BJ (cell line): ENCODE data around the gene DLG2. TPM values are rescaled to one million over a fixed set of nuclear protein-coding genes. Genes with fewer than 3 reads are reported as not detected.

ENCODE experiments used
- CTCF ChIA-PET: fragments of 350-600 bp; formaldehyde crosslinking; extraction: SDS; loops from one replicate; lab custom pipeline; 2021; ENCODE audit warnings: antibody characterized with exemption, inconsistent platforms; lab: Yijun Ruan, JAX
- POLR2A ChIA-PET: fragments of 300-600 bp; sonication (Branson Sonifier 250); formaldehyde crosslinking; extraction: SDS; loops from one replicate; lab custom pipeline; 2021; ENCODE audit warnings: antibody characterized with exemption; lab: Charles Lee
- DNase-seq: peaks from one replicate; pipeline ENCODE4 v3.0.0-alpha.2; 2011; ENCODE audit warnings: low read depth
- H3K27me3 ChIP-seq: 2 replicates; pipeline ENCODE4 v1.6.0; 2011; ENCODE audit warnings: low read length; ENCODE audit not compliant: control insufficient read depth, insufficient read depth
- H3K36me3 ChIP-seq: 2 replicates; pipeline ENCODE4 v1.5.1; 2011; ENCODE audit warnings: low read length; ENCODE audit not compliant: control insufficient read depth, insufficient read depth
- H3K4me3 ChIP-seq: 2 replicates; pipeline ENCODE4 v1.5.1; 2011; ENCODE audit warnings: low read depth, mild to moderate bottlenecking, control low read depth, low read length
- polyA plus RNA-seq: library from polyadenylated mRNA; depleted of rRNA; stranded (reverse); fragments of >200 nt; gene quantifications from 2 replicates; pipeline ENCODE4 v1.2.3, GENCODE V29; 2011
- TF ChIP-seq, protein P1 (sequence below): IDR thresholded peaks from 2 replicates; pipeline ENCODE4 v1.5.1; 2011; ENCODE audit warnings: low read depth, mild to moderate bottlenecking, control low read depth, inconsistent platforms, low read length, moderate library complexity; ENCODE audit not compliant: insufficient read depth

Gene DLG2
- polyA plus RNA-seq, 1 experiment = 0.28 TPM

- Histone ChIP-seq H3K4me3 (no peak overlapping the region), H3K36me3 (no peaks in the 10 kb centered on the region), H3K27me3 (no peaks in the 10 kb centered on the region)
- POLR2A ChIA-PET = no interaction called here
- TF ChIP-seq, protein P1, sequence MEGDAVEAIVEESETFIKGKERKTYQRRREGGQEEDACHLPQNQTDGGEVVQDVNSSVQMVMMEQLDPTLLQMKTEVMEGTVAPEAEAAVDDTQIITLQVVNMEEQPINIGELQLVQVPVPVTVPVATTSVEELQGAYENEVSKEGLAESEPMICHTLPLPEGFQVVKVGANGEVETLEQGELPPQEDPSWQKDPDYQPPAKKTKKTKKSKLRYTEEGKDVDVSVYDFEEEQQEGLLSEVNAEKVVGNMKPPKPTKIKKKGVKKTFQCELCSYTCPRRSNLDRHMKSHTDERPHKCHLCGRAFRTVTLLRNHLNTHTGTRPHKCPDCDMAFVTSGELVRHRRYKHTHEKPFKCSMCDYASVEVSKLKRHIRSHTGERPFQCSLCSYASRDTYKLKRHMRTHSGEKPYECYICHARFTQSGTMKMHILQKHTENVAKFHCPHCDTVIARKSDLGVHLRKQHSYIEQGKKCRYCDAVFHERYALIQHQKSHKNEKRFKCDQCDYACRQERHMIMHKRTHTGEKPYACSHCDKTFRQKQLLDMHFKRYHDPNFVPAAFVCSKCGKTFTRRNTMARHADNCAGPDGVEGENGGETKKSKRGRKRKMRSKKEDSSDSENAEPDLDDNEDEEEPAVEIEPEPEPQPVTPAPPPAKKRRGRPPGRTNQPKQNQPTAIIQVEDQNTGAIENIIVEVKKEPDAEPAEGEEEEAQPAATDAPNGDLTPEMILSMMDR = no peak
- DNase-seq = no peak
- CTCF ChIA-PET = no interaction called here
These were observed 1648.2 kb downstream of the DLG2 start for GRCh38 chr11:83978942-83979341.

DNA sequence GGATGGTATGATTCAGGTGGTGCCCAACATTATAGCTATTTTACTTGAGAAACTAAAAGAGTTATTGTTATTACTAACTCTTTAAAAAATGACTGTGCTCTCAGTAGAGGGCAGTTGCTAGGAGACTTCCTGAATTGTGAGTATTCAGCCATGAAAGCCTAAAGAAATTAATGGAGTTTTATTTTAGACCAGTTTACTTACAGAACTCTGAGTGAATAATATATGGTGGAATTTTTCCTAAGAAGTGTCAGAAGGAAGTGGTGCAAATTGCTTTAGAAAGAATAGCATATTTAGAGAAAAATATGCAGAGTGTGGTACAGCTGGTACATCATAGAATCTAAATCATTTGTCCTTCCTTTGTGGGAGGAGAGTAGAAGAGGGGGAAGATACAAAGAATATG, 1651.1 kb downstream of the DLG2 start:
- POLR2A ChIA-PET = no interaction called here
- Histone ChIP-seq H3K36me3 (no peaks in the 10 kb centered on the region), H3K27me3 (no peaks in the 10 kb centered on the region), H3K4me3 (no peak overlapping the region)
- CTCF ChIA-PET = no interaction called here
- TF ChIP-seq, protein P1 = no peak
- DNase-seq = no peak

GRCh38 chr11:83972536-83972935, 1654.6 kb downstream of the DLG2 start:
- CTCF ChIA-PET = no interaction called here
- Histone ChIP-seq H3K27me3 (no peaks in the 10 kb centered on the region), H3K36me3 (no peaks in the 10 kb centered on the region), H3K4me3 (no peak overlapping the region)
- POLR2A ChIA-PET = no interaction called here
- DNase-seq = no peak
- TF ChIP-seq, protein P1 = no peak

DNA sequence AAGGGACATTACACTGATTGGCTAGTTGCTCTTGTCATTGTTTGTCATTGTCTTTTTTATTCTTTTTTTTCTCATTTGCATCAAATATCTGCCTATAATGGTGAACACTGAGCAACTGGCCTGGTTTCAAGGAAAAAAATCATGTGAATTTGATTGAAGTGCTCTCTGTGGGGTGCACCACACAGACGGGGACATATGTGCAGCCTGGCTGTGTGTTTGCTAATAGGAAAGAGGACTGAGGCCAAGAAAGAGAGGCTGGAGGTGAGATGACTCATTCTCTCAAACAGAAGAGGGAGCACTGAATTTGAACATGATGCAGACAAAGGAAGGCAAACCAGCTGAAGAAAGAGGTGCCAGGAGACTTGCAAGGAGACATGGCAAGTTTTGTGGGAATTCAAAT, 1656.1 kb downstream of the DLG2 start:
- no peaks in the 10 kb centered on the region for H3K36me3 ChIP-seq
- ChIA-PET POLR2A (no interaction called here), CTCF (no interaction called here)
- TF ChIP-seq, protein P1 = no peak
- H3K27me3 ChIP-seq = no peaks in the 10 kb centered on the region
- no peak for DNase-seq
- H3K4me3 ChIP-seq = no peak overlapping the region

DNA sequence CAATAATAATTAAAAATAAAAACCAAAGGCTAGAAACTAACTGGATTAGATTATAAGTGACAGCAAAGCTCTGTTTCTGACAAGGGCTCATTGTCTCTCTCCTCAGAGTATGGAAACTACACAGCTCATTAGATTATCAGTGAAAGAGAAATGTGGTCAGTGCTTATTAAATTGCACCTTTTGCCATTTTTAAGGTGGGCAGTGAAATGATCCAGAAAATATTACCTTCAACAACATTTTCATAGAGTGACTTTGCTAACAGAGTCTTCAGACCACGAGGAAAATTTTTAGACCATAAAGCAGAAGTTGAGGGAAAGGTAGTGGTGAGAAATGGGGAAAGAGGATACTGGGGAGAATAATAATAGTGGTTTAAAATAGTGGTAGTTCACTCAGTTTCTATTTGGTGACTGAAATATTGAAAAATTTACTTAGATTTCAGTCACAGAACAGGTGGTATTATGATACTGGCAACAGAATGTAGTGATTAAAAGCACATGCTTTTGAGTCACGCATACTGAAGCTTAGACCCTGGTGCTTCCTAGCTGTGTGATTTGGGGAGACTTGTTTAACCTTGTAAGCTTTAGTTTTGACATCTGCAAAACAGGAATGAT, 1657.0 kb downstream of the DLG2 start:
- Histone ChIP-seq H3K27me3 (no peaks in the 10 kb centered on the region), H3K4me3 (no peak overlapping the region), H3K36me3 (no peaks in the 10 kb centered on the region)
- TF ChIP-seq, protein P1 = no peak
- DNase-seq = no peak
- CTCF ChIA-PET = no interaction called here
- POLR2A ChIA-PET = no interaction called here
